GM18867 (cell line): ENCODE results near the gene LHX2.

Experiments used
- ATAC-seq: cut with Tn5 transposase; IDR thresholded peaks from one replicate; pipeline ENCODE4 v1.9.1; 2021; ENCODE audit warnings: mild to moderate bottlenecking, moderate library complexity; ENCODE audit not compliant: unreplicated experiment

The LHX2 gene

GRCh38 chr9:124029617-124030016 lies 18.0 kb downstream of the LHX2 start:
- ATAC-seq, result no peak

GRCh38 chr9:124030969-124031451 lies 19.4 kb downstream of the LHX2 start:
- ATAC-seq, result no peak

GRCh38 chr9:124032247-124032646 lies 20.7 kb downstream of the LHX2 start:
- no peak for ATAC-seq

GRCh38 chr9:124033348-124033747 lies 21.8 kb downstream of the LHX2 start:
- ATAC-seq, result no peak

GRCh38 chr9:124033967-124034366 lies 22.4 kb downstream of the LHX2 start:
- ATAC-seq, result no peak

GRCh38 chr9:124035001-124035650 lies 23.6 kb downstream of the LHX2 start:
- ATAC-seq, result no peak

- ATAC-seq, result no peak
Measured at GRCh38 chr9:124036578-124036977, 25.0 kb downstream of the LHX2 start.

GRCh38 chr9:124037790-124038189 lies 26.2 kb downstream of the LHX2 start:
- ATAC-seq, result no peak

- ATAC-seq, result no peak
Measured at GRCh38 chr9:124038239-124038638, 26.7 kb downstream of the LHX2 start.

GRCh38 chr9:124038790-124039633 lies 27.4 kb downstream of the LHX2 start:
- no peak for ATAC-seq

GRCh38 chr9:124040186-124040931 lies 28.8 kb downstream of the LHX2 start:
- no peak for ATAC-seq

- ATAC-seq, result no peak
Measured at GRCh38 chr9:124040935-124041816, 29.6 kb downstream of the LHX2 start.

GRCh38 chr9:124041817-124042116 lies 30.2 kb downstream of the LHX2 start:
- ATAC-seq, result no peak

- ATAC-seq, result no peak
Measured at GRCh38 chr9:124042201-124042721, 30.7 kb downstream of the LHX2 start.

- ATAC-seq, result no peak
Measured at GRCh38 chr9:124044448-124044847, 32.9 kb downstream of the LHX2 start.

- ATAC-seq, result no peak
Measured at GRCh38 chr9:124045076-124045829, 33.7 kb downstream of the LHX2 start.

- ATAC-seq, result no peak
Measured at GRCh38 chr9:124045830-124046177, 34.2 kb downstream of the LHX2 start.

- ATAC-seq, result no peak
Measured at GRCh38 chr9:124046189-124046588, 34.6 kb downstream of the LHX2 start.

- no peak for ATAC-seq
Measured at GRCh38 chr9:124047251-124047672, 35.7 kb downstream of the LHX2 start.

GRCh38 chr9:124050955-124051354 lies 39.4 kb downstream of the LHX2 start:
- ATAC-seq, result no peak
